HG02642 (cell line): Measurements from ENCODE around the gene GPATCH2.

Experiments
- ATAC-seq: cut with Tn5 transposase; IDR thresholded peaks from one replicate; pipeline ENCODE4 v1.9.1; 2021; ENCODE audit warnings: mild to moderate bottlenecking; ENCODE audit not compliant: unreplicated experiment, poor library complexity

The GPATCH2 gene

GRCh38 chr1:217630711-217631591, at the start of gene GPATCH2, which contains the start of gene SPATA17:
TSS of gene GPATCH2 (minus strand) at chr1:217631090. CDS start at chr1:217630971, 119 bp downstream.
TSS of gene SPATA17 (plus strand) at chr1:217631344. CDS start at chr1:217631379, 35 bp downstream.
- peak; percentile 99 for ATAC-seq

- no peak for ATAC-seq
Observed at GRCh38 chr1:217674028-217674729, 43.3 kb upstream of the GPATCH2 start.

DNA sequence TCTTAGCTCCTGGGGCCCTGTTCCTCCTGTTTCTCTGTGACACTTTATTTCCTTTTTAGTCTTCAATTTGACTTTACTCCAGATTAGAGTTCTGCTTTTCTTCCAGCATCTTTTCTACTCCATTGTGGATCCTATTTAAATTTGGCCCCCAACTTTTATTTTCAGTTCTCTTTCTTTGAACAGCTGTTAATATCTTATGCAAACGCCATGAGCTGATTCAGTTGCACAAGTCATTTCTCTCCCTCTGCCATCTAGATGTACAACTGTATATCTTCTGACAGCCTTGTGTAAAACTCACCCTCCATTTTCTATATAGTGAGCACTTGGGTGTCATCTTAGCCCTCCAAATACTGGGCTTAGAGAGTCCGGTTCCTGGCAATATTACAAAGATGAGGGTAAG, 42.5 kb upstream of the GPATCH2 start:
- ATAC-seq, result peak; percentile 73

GRCh38 chr1:217668351-217668940, 37.6 kb upstream of the GPATCH2 start:
- no peak for ATAC-seq

- no peak for ATAC-seq
Observed at GRCh38 chr1:217661407-217661806, 30.5 kb upstream of the GPATCH2 start.

- peak; percentile 62 for ATAC-seq
Observed at GRCh38 chr1:217660353-217661062, 29.6 kb upstream of the GPATCH2 start.

- ATAC-seq, result no peak
Observed at GRCh38 chr1:217650674-217651073, 19.8 kb upstream of the GPATCH2 start.

GRCh38 chr1:217647791-217648190, 16.9 kb upstream of the GPATCH2 start:
- no peak for ATAC-seq

GRCh38 chr1:217642455-217642854, 11.6 kb upstream of the GPATCH2 start:
- ATAC-seq, result no peak

GRCh38 chr1:217627431-217627830, 3.5 kb downstream of the GPATCH2 start:
- ATAC-seq, result no peak

DNA sequence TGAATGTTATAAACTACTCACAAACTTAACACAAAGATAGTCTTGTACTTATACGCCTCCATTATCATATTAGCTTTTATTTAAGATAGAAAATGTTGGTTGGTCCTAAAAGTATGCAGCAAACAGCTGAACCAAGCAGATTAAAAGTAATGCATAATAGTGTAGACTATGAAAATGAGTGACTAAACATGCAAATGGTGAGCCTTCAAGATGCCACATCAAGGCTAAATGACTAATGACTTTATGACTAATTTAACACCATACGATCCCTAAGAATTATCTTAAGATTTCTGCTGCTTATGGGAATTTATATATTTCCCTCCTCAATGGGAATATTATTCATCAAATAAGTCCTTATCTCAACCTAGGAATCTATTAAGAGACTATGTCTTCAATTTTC, 4.6 kb downstream of the GPATCH2 start:
- no peak for ATAC-seq

DNA sequence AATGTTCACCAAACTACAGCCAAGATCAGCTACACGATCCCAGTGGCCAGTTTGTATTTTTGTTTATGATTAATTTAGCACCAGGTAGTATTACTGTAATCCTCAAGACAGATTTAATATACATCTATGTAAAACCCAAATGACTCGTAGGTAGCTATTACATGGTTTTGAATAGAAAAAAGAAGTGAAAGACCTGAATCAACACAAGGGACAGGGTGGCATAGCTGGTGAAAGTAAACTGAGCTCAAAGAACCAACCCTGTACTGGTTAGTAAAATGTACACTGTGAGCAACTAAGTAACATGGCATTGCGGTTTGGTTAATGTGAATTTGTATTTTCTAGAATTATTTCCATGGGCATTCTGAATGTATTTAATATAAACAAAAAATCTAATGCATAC, 8.8 kb downstream of the GPATCH2 start:
- peak; percentile 27 for ATAC-seq

- ATAC-seq, result peak; percentile 100
Observed at GRCh38 chr1:217620814-217621213, 10.1 kb downstream of the GPATCH2 start.

DNA sequence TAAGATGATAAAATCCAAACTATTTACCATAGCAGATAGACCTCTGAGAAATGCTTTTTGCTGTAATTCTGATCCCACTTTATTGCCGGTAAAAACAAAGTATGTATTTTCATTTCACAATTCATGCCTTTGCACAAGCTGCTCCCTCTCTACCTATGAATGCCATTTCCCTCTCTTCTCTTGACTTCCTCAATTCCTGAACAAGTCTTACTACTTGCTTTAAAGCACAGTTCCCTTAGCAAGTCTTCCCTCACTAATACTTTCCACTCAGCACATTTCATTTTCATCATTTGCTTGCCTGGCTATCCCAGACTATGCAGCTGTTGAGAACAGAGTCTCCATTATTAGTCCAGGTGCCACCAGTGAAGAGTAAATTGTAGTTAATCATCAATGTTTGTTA, 13.8 kb downstream of the GPATCH2 start:
- no peak for ATAC-seq

- no peak for ATAC-seq
Observed at GRCh38 chr1:217614200-217614712, 16.6 kb downstream of the GPATCH2 start.

GRCh38 chr1:217605390-217605789, 25.5 kb downstream of the GPATCH2 start:
- ATAC-seq, result no peak

GRCh38 chr1:217602380-217602779, 28.5 kb downstream of the GPATCH2 start:
- no peak for ATAC-seq

DNA sequence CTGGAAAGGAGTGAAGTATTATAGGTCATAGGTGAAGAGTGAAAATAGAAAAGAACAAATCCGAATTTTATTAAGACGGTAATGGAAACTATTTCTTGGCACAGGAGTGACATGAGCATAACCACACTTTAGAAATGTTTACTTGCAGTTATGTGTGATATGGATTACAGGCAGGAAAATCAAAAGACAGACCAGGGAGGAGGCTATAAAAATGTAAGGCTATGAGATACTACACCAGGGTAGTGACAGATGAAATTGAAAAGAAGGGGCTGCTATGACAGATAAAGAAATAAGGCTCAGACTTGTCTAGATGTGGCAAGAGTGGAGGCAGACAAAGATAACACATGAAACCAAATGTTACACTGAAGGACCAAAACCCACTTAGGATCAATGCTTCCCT, 31.7 kb downstream of the GPATCH2 start:
- ATAC-seq, result no peak

DNA sequence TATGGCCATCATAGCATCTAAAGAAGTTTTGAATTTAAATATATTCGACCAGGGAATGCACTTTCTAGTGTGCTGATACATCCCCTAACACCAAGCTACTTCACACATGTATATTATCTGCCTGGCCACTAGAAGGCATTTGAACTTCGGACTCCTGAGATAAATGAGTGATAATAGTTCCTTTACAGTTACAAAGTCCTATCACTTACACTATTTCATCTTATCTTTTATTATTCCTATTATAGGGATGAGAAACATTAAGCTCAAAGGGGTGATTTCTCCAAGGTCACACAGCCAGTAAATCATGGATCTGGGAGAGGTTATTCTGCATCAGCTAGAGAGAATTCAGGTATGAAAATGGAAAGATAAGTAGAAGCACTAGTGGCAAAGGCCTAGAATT, 40.3 kb downstream of the GPATCH2 start:
- no peak for ATAC-seq

- no peak for ATAC-seq
Observed at GRCh38 chr1:217586586-217586985, 44.3 kb downstream of the GPATCH2 start.
